Left kidney (tissue), 2 donors: Measurements from ENCODE around the gene LAMA2. TPM values are rescaled to one million over a fixed set of nuclear protein-coding genes. Genes with fewer than 3 reads are reported as not detected.
A peak's percentile ranks its signal among the peaks of the same experiment; 100 is the strongest.
"Not testable (repeated sequence)": the region's sequence is repeated elsewhere in the genome, so short reads cannot be mapped to it uniquely, and the experiment has no call there.

Experiments used
- DNase-seq: peaks from one replicate; pipeline ENCODE4 v3.0.0-alpha.2; 2013
- polyA plus RNA-seq: library from polyadenylated mRNA; unstranded; fragments of 120-200 nt; gene quantifications from one replicate; pipeline ENCODE4 v1.2.1, GENCODE V29; 2013; ENCODE audit not compliant: insufficient read length

LAMA2 gene
- polyA plus RNA-seq, 1 donor = 40.1 TPM

GRCh38 chr6:129120856-129121638 lies 238.1 kb downstream of the LAMA2 start:
- no peak for DNase-seq

- DNase-seq = no peak
Observed at GRCh38 chr6:129124347-129124746, 241.4 kb downstream of the LAMA2 start.

GRCh38 chr6:129130106-129130505 lies 247.2 kb downstream of the LAMA2 start:
- no peak for DNase-seq

GRCh38 chr6:129130959-129131681 lies 248.2 kb downstream of the LAMA2 start:
- DNase-seq = no peak

- no peak for DNase-seq
Observed at GRCh38 chr6:129133770-129134192, 250.8 kb downstream of the LAMA2 start.

GRCh38 chr6:129134535-129134934 lies 251.6 kb downstream of the LAMA2 start:
- no peak for DNase-seq

- DNase-seq = no peak
Observed at GRCh38 chr6:129135451-129135850, 252.5 kb downstream of the LAMA2 start.

GRCh38 chr6:129136751-129137150 lies 253.8 kb downstream of the LAMA2 start:
- DNase-seq = no peak

- DNase-seq = no peak
Observed at GRCh38 chr6:129138739-129139405, 255.9 kb downstream of the LAMA2 start.

- peak; percentile 42 for DNase-seq
Observed at GRCh38 chr6:129140526-129140925, 257.6 kb downstream of the LAMA2 start.

GRCh38 chr6:129141499-129141898 lies 258.6 kb downstream of the LAMA2 start:
- DNase-seq = no peak

GRCh38 chr6:129146902-129147301 lies 264.0 kb downstream of the LAMA2 start:
- no peak for DNase-seq

GRCh38 chr6:129150507-129150906 lies 267.6 kb downstream of the LAMA2 start:
- DNase-seq = no peak

- no peak for DNase-seq
Observed at GRCh38 chr6:129153257-129153656, 270.3 kb downstream of the LAMA2 start.

- DNase-seq = not testable (repeated sequence)
Observed at GRCh38 chr6:129159242-129159641, 276.3 kb downstream of the LAMA2 start.

GRCh38 chr6:129162605-129163004 lies 279.7 kb downstream of the LAMA2 start:
- no peak for DNase-seq

GRCh38 chr6:129163551-129163950 lies 280.6 kb downstream of the LAMA2 start:
- no peak for DNase-seq

- DNase-seq = no peak
Observed at GRCh38 chr6:129164032-129164431, 281.1 kb downstream of the LAMA2 start.

GRCh38 chr6:129172279-129172995 lies 289.5 kb downstream of the LAMA2 start:
- not testable (repeated sequence) for DNase-seq

GRCh38 chr6:129175066-129175465 lies 292.1 kb downstream of the LAMA2 start:
- DNase-seq = no peak

- no peak for DNase-seq
Observed at GRCh38 chr6:129177801-129178200, 294.9 kb downstream of the LAMA2 start.

- no peak for DNase-seq
Observed at GRCh38 chr6:129179283-129179682, 296.3 kb downstream of the LAMA2 start.
